Pancreas (tissue), 10 donors: ENCODE results near the gene FGD1. TPM values are rescaled to one million over a fixed set of nuclear protein-coding genes. Genes with fewer than 3 reads are reported as not detected.

ENCODE experiments used
- ATAC-seq, 4 donors: fragments of 200-7000 bp; cut with Tn5 transposase; one replicate each; pipeline versions ENCODE4 v1.8.0 to v1.9.1; 2020; ENCODE audit warnings: mild to moderate bottlenecking in 4 of 4, moderate library complexity in 4 of 4
- DNase-seq, 6 donors: peaks; one replicate each; pipeline ENCODE4 v3.0.0-alpha.2; 2020
- FAIRE-seq: peaks from 2 replicates; lab custom pipeline; 2012; peaks lifted over from hg19 to GRCh38; lab: Jason Lieb, UNC
- H3K27ac ChIP-seq, 4 donors: fragments of 200-600 bp; sonication (generic); 1 replicate in 3 of 4; 2 replicates in 1 of 4; pipeline versions ENCODE4 v1.5.0 to v1.8.0; 2020
- H3K27me3 ChIP-seq, 4 donors: fragments of 200-600 bp; one replicate each; pipeline ENCODE4 v1.8.0; 2021
- H3K36me3 ChIP-seq, 3 donors: fragments of 200-600 bp; sonication (generic) in 1 of 3; one replicate each; pipeline versions ENCODE4 v1.5.0 to v1.8.0; 2020 to 2021
- H3K4me1 ChIP-seq, 3 donors: fragments of 200-600 bp; one replicate each; pipeline ENCODE4 v1.8.0; 2021
- H3K4me3 ChIP-seq, 4 donors: fragments of 200-600 bp; sonication (generic) in 2 of 4; one replicate each; pipeline versions ENCODE4 v1.5.0 to v1.8.0; 2020 to 2021
- H3K9me3 ChIP-seq, 4 donors: fragments of 200-600 bp; one replicate each; pipeline ENCODE4 v1.8.0; 2021
- CTCF ChIP-seq, 4 donors: fragments of 200-600 bp; sonication (generic) in 3 of 4; IDR thresholded peaks; one replicate each; pipeline versions ENCODE4 v1.5.0 to v1.8.0; 2021; ENCODE audit warnings: antibody characterized with exemption in 4 of 4
- WGBS, 2 donors: extraction: QIAGEN DNeasy Blood & Tissue Kit; methylation state at CpG; one replicate each; pipeline ENCODE4 v1.1.7; 2013; 5-methylcytosine and 5-hydroxymethylcytosine counted together
- intact Hi-C, 3 donors: fragments of 100-400 bp; cut with DNase I; formaldehyde crosslinking; loops; one replicate each; pipeline versions ENCODE4 v1.11.1 to v1.14.2; 2022
- polyA plus RNA-seq, 2 donors: library from polyadenylated mRNA; stranded (reverse); fragments of 200-250 nt; gene quantifications; one replicate each; pipeline ENCODE4 v1.2.3, GENCODE V29; 2013
- total RNA-seq, 6 donors: library from RNA; stranded (reverse); fragmentation: NEBNext Ultra II Directional in 4 of 6; extraction: Animal tissue kit (Norgen Biotek cat#: 25700) in 4 of 6; gene quantifications; one replicate each; pipeline versions ENCODE4 v1.2.1 to v1.2.4, GENCODE V29; 2021 to 2023
- donor health status: healthy with polysubstance abuse.
- donor health status: DM: no; HTN: no; CAD: no; lungs with moderate emphysema.
- donor health status: DM: no; HTN: no; CAD: no.
- donor health status: control.
- donor health status: control.
- donor health status: Bipolar disorder and iron deficiency.
- donor health status: DM: yes; HTN: yes; CAD: no.
- donor health status: DM: no; HTN: no; CAD: no.
- donor health status: DM: no; HTN: no; CAD: no.
- donor health status: DM: yes; HTN: yes; CAD: no.

FGD1 gene
- total and polyA plus RNA-seq, 8 donors = 1.7 to 4.0 (median 2.8) TPM

GRCh38 chrX:54416965-54417364 lies 79.1 kb downstream of the FGD1 start:
- no peak for DNase-seq
- intact Hi-C loops = no loop called here
- Histone ChIP-seq H3K4me3 (no peak overlapping the region), H3K9me3 (no peaks in the 10 kb centered on the region), H3K27me3 (no peaks in the 10 kb centered on the region), H3K4me1 (no peaks in the 10 kb centered on the region), H3K36me3 (no peaks in the 10 kb centered on the region), H3K27ac (no peak overlapping the region)
- no peak for TF ChIP-seq CTCF (IDR thresholded peaks at IDR 0.05)
- WGBS, 2 donors = 63 to 86% methylated on average over 2 of the region's 2 CpGs
- ATAC-seq = no peak
- no peak for FAIRE-seq

- Histone ChIP-seq H3K4me3 (no peak overlapping the region), H3K27ac (no peak overlapping the region), H3K36me3 (no peaks in the 10 kb centered on the region), H3K9me3 (no peaks in the 10 kb centered on the region), H3K27me3 (no peaks in the 10 kb centered on the region), H3K4me1 (no peaks in the 10 kb centered on the region)
- DNase-seq (no peak), FAIRE-seq (no peak), ATAC-seq (no peak)
- WGBS, 2 donors = 23 to 44% methylated on average over 13 of the region's 13 CpGs
- intact Hi-C loops = no loop called here
- TF ChIP-seq CTCF (IDR thresholded peaks at IDR 0.05) = no peak
Measured at GRCh38 chrX:54415534-54416350, 80.3 kb downstream of the FGD1 start.

GRCh38 chrX:54413753-54414152 lies 82.3 kb downstream of the FGD1 start:
- FAIRE-seq (no peak), ATAC-seq (no peak), DNase-seq (no peak)
- no peak for TF ChIP-seq CTCF (IDR thresholded peaks at IDR 0.05)
- no peaks in the 10 kb centered on the region for H3K9me3 ChIP-seq
- H3K27me3 ChIP-seq = peaks cover 0 to 2% (median 0%) of the 10 kb centered on the region in 4 donors
- intact Hi-C loops = no loop called here
- H3K4me1 ChIP-seq = no peaks in the 10 kb centered on the region
- H3K27ac ChIP-seq = no peak overlapping the region
- H3K36me3 ChIP-seq = no peaks in the 10 kb centered on the region
- 73 to 75% methylated on average over 3 of the region's 3 CpGs for WGBS, 2 donors
- H3K4me3 ChIP-seq = no peak overlapping the region

GRCh38 chrX:54411732-54412131 lies 84.3 kb downstream of the FGD1 start:
- WGBS, 2 donors = 70 to 72% methylated on average over 1 of the region's 1 CpG
- intact Hi-C loops = no loop called here
- Histone ChIP-seq H3K27me3 (peaks cover 0 to 2% (median 0%) of the 10 kb centered on the region in 4 donors), H3K4me1 (no peaks in the 10 kb centered on the region), H3K9me3 (no peaks in the 10 kb centered on the region), H3K36me3 (no peaks in the 10 kb centered on the region), H3K27ac (no peak overlapping the region), H3K4me3 (no peak overlapping the region)
- ATAC-seq (no peak), FAIRE-seq (no peak), DNase-seq (no peak)
- no peak for TF ChIP-seq CTCF (IDR thresholded peaks at IDR 0.05)

- no peak for FAIRE-seq
Measured at GRCh38 chrX:54407266-54407665, 88.8 kb downstream of the FGD1 start.

More at GRCh38 chrX:54407266-54407665, 88.8 kb downstream of the FGD1 start:
- intact Hi-C loops = no loop called here
- Histone ChIP-seq H3K4me1 (no peaks in the 10 kb centered on the region), H3K9me3 (no peaks in the 10 kb centered on the region), H3K27me3 (peaks cover 0 to 2% (median 0%) of the 10 kb centered on the region in 4 donors), H3K27ac (no peak overlapping the region), H3K4me3 (no peak overlapping the region), H3K36me3 (no peaks in the 10 kb centered on the region)
- no peak for TF ChIP-seq CTCF (IDR thresholded peaks at IDR 0.05)
- DNase-seq (no peak), ATAC-seq (no peak)
- 36 to 54% methylated on average over 2 of the region's 2 CpGs for WGBS, 2 donors
